ENCODE data around the gene PPP1R2B. TPM values are rescaled to one million over a fixed set of nuclear protein-coding genes. Genes with fewer than 3 reads are reported as not detected.

The PPP1R2B gene
- 0.06 to 0.14 TPM (median 0.13 TPM) in 5 replicates for total RNA-seq (2022; extraction: Qiagen RNA extraction)

DNA sequence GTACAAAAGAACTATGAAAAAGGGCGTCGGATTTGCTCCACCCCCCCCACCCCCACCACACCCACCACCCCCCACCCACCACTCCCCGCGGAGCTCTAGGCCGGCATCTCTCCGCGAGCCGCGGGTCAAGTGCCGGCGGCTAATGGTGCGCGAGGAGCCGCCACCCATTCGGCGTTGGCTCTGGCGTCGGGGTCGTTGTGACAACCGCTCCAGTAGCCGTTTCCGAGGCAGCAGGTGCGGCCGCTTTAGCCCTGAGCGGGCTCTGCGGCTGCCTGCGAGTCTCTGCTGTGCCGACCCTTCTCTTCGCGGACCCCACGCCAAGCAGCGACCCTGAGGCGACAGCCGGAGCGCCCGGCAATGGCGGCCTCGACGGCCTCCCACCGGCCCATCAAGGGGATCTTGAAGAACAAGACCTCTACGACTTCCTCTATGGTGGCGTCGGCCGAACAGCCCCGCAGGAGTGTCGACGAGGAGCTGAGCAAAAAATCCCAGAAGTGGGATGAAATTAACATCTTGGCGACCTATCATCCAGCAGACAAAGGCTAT is at the start of gene PPP1R2B:
TSS of gene PPP1R2B (plus strand) at position 90 of the 546 bp plus-strand sequence. CDS start at position 358, 268 bp downstream.

Other genes starting within 250 kb of the PPP1R2B start
- 0.85 to 1.5 TPM (median 1.1 TPM) in 5 replicates for gene TIMD4, start 112.9 kb downstream of the PPP1R2B start, total RNA-seq (2022; extraction: Qiagen RNA extraction)
- gene HAVCR1, start 208.8 kb downstream of the PPP1R2B start, total RNA-seq (2022; extraction: Qiagen RNA extraction), result 26.8 to 45.6 TPM (median 30.4 TPM) in 5 replicates

All from A549 treated with AZD2906 at 1 μM for 4 hours (cell line).